ENCODE measurements around the gene CYGB.
"Not testable (repeated sequence)": the region's sequence is repeated elsewhere in the genome, so short reads cannot be mapped to it uniquely, and the experiment has no call there.

DNA sequence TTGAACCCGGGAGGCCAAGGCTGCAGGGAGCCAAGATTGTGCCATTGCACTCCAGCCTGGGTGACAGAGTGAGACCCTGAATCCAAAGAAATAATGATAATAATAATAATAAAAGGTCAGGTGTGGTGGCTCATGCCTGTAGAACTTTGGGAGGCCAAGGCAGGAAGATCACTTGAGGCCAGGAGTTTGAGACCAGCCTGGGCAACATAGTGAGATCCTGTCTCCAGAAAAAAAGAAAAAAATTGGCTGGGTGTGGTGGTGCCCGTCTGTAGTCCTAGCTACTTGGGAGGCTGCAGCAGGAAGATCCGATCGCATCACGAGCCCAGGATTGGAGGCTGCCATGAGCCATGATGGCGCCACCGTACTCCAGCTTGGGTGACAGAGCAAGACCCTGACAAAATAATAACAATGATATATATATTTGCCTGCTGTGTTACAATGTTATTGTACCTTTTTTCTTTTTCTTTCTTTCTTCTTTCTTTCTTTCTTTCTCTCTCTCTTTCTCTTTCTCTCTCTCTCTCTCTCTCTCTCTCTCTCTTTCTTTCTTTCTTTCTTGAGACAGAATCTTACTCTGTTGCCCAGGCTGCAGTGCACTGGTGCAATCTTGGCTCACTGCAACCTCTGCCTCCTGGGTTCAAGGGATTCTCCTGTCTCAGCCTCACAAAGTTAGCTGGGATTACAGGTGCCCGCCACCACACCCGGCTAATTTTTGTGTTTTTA lies 3.7 kb downstream of the CYGB start:
- TF ChIP-seq EZH2 (IDR thresholded peaks at IDR 0.05; ENCODE audit: low read length), result not testable (repeated sequence)
- TF ChIP-seq, protein P1, sequence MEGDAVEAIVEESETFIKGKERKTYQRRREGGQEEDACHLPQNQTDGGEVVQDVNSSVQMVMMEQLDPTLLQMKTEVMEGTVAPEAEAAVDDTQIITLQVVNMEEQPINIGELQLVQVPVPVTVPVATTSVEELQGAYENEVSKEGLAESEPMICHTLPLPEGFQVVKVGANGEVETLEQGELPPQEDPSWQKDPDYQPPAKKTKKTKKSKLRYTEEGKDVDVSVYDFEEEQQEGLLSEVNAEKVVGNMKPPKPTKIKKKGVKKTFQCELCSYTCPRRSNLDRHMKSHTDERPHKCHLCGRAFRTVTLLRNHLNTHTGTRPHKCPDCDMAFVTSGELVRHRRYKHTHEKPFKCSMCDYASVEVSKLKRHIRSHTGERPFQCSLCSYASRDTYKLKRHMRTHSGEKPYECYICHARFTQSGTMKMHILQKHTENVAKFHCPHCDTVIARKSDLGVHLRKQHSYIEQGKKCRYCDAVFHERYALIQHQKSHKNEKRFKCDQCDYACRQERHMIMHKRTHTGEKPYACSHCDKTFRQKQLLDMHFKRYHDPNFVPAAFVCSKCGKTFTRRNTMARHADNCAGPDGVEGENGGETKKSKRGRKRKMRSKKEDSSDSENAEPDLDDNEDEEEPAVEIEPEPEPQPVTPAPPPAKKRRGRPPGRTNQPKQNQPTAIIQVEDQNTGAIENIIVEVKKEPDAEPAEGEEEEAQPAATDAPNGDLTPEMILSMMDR (optimal IDR thresholded peaks at IDR 0.05 in 1 of 3, IDR thresholded peaks at IDR 0.05 in 1 of 3, conservative IDR thresholded peaks at IDR 0.05 in 1 of 3; ENCODE audit: extremely low read depth in 1 of 3, insufficient read depth in 2 of 3, low read length in 3 of 3), result not testable (repeated sequence)
